IMR-90 (cell line): ENCODE results near the gene DNPH1. TPM values are rescaled to one million over a fixed set of nuclear protein-coding genes. Genes with fewer than 3 reads are reported as not detected.

Experiments
- ATAC-seq: fragments of 200-7000 bp; cut with Tn5 transposase; 2 replicates; pipeline ENCODE4 v1.9.1; 2020; ENCODE audit warnings: low read depth, mild to moderate bottlenecking, moderate library complexity
- BruUV-seq: library from RNA; stranded (reverse); fragments of 400-500 nt; replicated peaks from 2 replicates; lab custom pipeline; 2021; lab: Mats Ljungman, UMichigan
- CTCF ChIA-PET: fragments of 300-600 bp; formaldehyde crosslinking; extraction: SDS; loops from one replicate; lab custom pipeline; 2021; ENCODE audit warnings: antibody characterized with exemption; lab: Yijun Ruan, JAX
- POLR2A ChIA-PET: fragments of 300-600 bp; sonication (Branson Sonifier 250); formaldehyde crosslinking; loops from one replicate; lab custom pipeline; 2022; ENCODE audit warnings: antibody characterized with exemption; ENCODE audit not compliant: unreplicated experiment; lab: Charles Lee
- DNase-seq: peaks from one replicate; pipeline ENCODE4 v3.0.0; 2013
- H2AFZ ChIP-seq: replicated peaks from 2 replicates; pipeline ENCODE3; 2013; ENCODE audit warnings: low read length, mild to moderate bottlenecking; ENCODE audit not compliant: poor library complexity
- H2AK5ac ChIP-seq: 2 replicates; pipeline ENCODE4 v1.6.1; 2013; ENCODE audit warnings: low read depth, low read length, inconsistent platforms
- H2AK9ac ChIP-seq: replicated peaks from 2 replicates; pipeline ENCODE3; 2013; ENCODE audit warnings: mild to moderate bottlenecking, low read depth, low read length, moderate library complexity; ENCODE audit not compliant: poor library complexity
- H2BK120ac ChIP-seq: 2 replicates; pipeline ENCODE4 v1.6.1; 2013; ENCODE audit warnings: low read depth, low read length, inconsistent platforms
- H2BK15ac ChIP-seq: 3 replicates; pipeline ENCODE4 v1.6.1; 2013; ENCODE audit warnings: low read depth, low read length, inconsistent platforms
- H2BK20ac ChIP-seq: 2 replicates; pipeline ENCODE4 v1.6.1; 2013; ENCODE audit warnings: low read depth, mild to moderate bottlenecking, inconsistent platforms, low read length, moderate library complexity
- H2BK5ac ChIP-seq: 2 replicates; pipeline ENCODE4 v1.6.1; 2013; ENCODE audit warnings: mild to moderate bottlenecking, low read depth, low read length, inconsistent platforms; ENCODE audit not compliant: poor library complexity, severe bottlenecking
- H3K14ac ChIP-seq: replicated peaks from 2 replicates; pipeline ENCODE4 v1.6.1; 2013; ENCODE audit warnings: low read depth, low read length, inconsistent platforms
- H3K18ac ChIP-seq: 2 replicates; pipeline ENCODE4 v1.6.1; 2013; ENCODE audit warnings: low read depth, low read length, control low read depth
- H3K23ac ChIP-seq: 2 replicates; pipeline ENCODE4 v1.6.1; 2013; ENCODE audit warnings: low read depth, low read length, inconsistent platforms
- H3K27ac ChIP-seq: 2 replicates; pipeline ENCODE4 v1.5.1; 2013; ENCODE audit warnings: mild to moderate bottlenecking, control low read depth, low read length; ENCODE audit not compliant: insufficient read depth
- H3K27me3 ChIP-seq: 2 replicates; pipeline ENCODE4 v1.6.1; 2013; ENCODE audit warnings: low read length; ENCODE audit not compliant: control insufficient read depth, insufficient read depth
- H3K36me3 ChIP-seq: 2 replicates; pipeline ENCODE4 v1.6.1; 2013; ENCODE audit warnings: low read length, mixed read lengths; ENCODE audit not compliant: control insufficient read depth, insufficient read depth
- H3K4ac ChIP-seq: 2 replicates; pipeline ENCODE4 v1.6.1; 2013; ENCODE audit warnings: low read depth, low read length, inconsistent platforms
- H3K4me1 ChIP-seq: 2 replicates; pipeline ENCODE4 v1.6.1; 2013; ENCODE audit warnings: low read length, mixed read lengths; ENCODE audit not compliant: control insufficient read depth, insufficient read depth
- H3K4me2 ChIP-seq: 2 replicates; pipeline ENCODE4 v1.6.1; 2013; ENCODE audit warnings: low read depth, mild to moderate bottlenecking, control low read depth, low read length, moderate library complexity
- H3K4me3 ChIP-seq: 2 replicates; pipeline ENCODE4 v1.5.1; 2013; ENCODE audit warnings: low read depth, mild to moderate bottlenecking, control low read depth, low read length, moderate library complexity; ENCODE audit not compliant: insufficient read depth
- H3K56ac ChIP-seq: 2 replicates; pipeline ENCODE4 v1.6.1; 2013; ENCODE audit warnings: low read length, inconsistent platforms; ENCODE audit not compliant: insufficient read depth; ENCODE audit errors: extremely low read depth
- H3K79me1 ChIP-seq, 2 experiments: 2 replicates each; pipeline ENCODE4 v1.6.1; 2013; ENCODE audit warnings: low read length in 2 of 2, inconsistent platforms in 1 of 2, low read depth in 1 of 2
- H3K9ac ChIP-seq: 2 replicates; pipeline ENCODE4 v1.6.1; 2013; ENCODE audit warnings: low read depth, low read length, control low read depth
- H3K9me1 ChIP-seq: 2 replicates; pipeline ENCODE4 v1.6.1; 2013; ENCODE audit warnings: low read length, inconsistent platforms; ENCODE audit not compliant: insufficient read depth
- H3K9me3 ChIP-seq: 2 replicates; pipeline ENCODE4 v1.6.1; 2013; ENCODE audit warnings: low read length; ENCODE audit not compliant: control insufficient read depth, insufficient read depth
- H4K20me1 ChIP-seq: 2 replicates; pipeline ENCODE4 v1.6.1; 2013; ENCODE audit warnings: low read length, inconsistent platforms; ENCODE audit not compliant: insufficient read depth
- H4K5ac ChIP-seq: 2 replicates; pipeline ENCODE4 v1.6.1; 2013; ENCODE audit warnings: mild to moderate bottlenecking, low read depth, low read length, control low read depth
- H4K8ac ChIP-seq, 2 experiments: 2 replicates each; pipeline ENCODE4 v1.6.1; 2013; ENCODE audit warnings: low read depth in 2 of 2, low read length in 2 of 2, control low read depth in 1 of 2, inconsistent platforms in 1 of 2
- H4K91ac ChIP-seq: 2 replicates; pipeline ENCODE4 v1.6.1; 2013; ENCODE audit warnings: low read depth, low read length, inconsistent platforms; ENCODE audit not compliant: insufficient read depth
- BHLHE40 ChIP-seq: fragments of 150-350 bp; IDR thresholded peaks from 2 replicates; pipeline ENCODE4 v1.6.1; 2016; ENCODE audit warnings: mild to moderate bottlenecking, low read depth, low read length
- CEBPB ChIP-seq: IDR thresholded peaks from 2 replicates; pipeline ENCODE4 v1.6.1; 2012; ENCODE audit warnings: low read depth, low read length, improper control_type of control experiment
- CHD1 ChIP-seq: IDR thresholded peaks from 2 replicates; pipeline ENCODE4 v1.6.1; 2012; ENCODE audit warnings: low read depth, low read length, improper control_type of control experiment
- FOS ChIP-seq: fragments of 150-350 bp; IDR thresholded peaks from 2 replicates; pipeline ENCODE4 v1.6.1; 2016; ENCODE audit warnings: low read depth, low read length
- MAFK ChIP-seq: IDR thresholded peaks from 2 replicates; pipeline ENCODE4 v1.6.1; 2012; ENCODE audit warnings: low read depth, low read length, improper control_type of control experiment
- MAZ ChIP-seq: IDR thresholded peaks from 2 replicates; pipeline ENCODE4 v1.6.1; 2012; ENCODE audit warnings: low read depth, mild to moderate bottlenecking, low read length, improper control_type of control experiment, moderate library complexity, borderline replicate concordance
- MXI1 ChIP-seq: IDR thresholded peaks from 2 replicates; pipeline ENCODE4 v1.6.1; 2012; ENCODE audit warnings: low read depth, mild to moderate bottlenecking, low read length, moderate library complexity, borderline replicate concordance
- NFE2L2 ChIP-seq: fragments of 150-350 bp; IDR thresholded peaks from 2 replicates; pipeline ENCODE4 v1.6.1; 2016; ENCODE audit warnings: low read depth, mild to moderate bottlenecking, low read length
- RAD21 ChIP-seq: IDR thresholded peaks from 2 replicates; pipeline ENCODE4 v1.6.1; 2012; ENCODE audit warnings: low read length, improper control_type of control experiment
- WGBS, 2 experiments: methylation state at CpG; one replicate each; pipeline versions ENCODE4 v1.1.5 to v1.1.7; 2013; ENCODE audit warnings: missing lambda C conversion rate in 2 of 2; ENCODE audit not compliant: insufficient read length in 1 of 2; ENCODE audit errors: extremely low coverage in 2 of 2; 5-methylcytosine and 5-hydroxymethylcytosine counted together
- dilution Hi-C: fragments of 300-500 bp; cut with HindIII; formaldehyde crosslinking; loops from one replicate; pipeline ENCODE4 v1.14.3; 2018; ENCODE audit warnings: low sequenced_read_pairs; ENCODE audit not compliant: unreplicated experiment
- in situ Hi-C: fragments of 300-500 bp; cut with MboI; formaldehyde crosslinking; loops from 3 replicates; pipeline ENCODE4 v1.14.3; 2019; ENCODE audit warnings: low sequenced_read_pairs, inconsistent platforms, mixed read lengths
- intact Hi-C: fragments of 100-400 bp; cut with micrococcal nuclease; formaldehyde crosslinking; loops from 2 replicates; pipeline ENCODE4 v1.10.0; 2022
- polyA plus RNA-seq, 3 experiments: library from polyadenylated mRNA; depleted of rRNA; stranded (reverse); fragments of >200 nt; gene quantifications; 2 replicates each; pipeline ENCODE4 v1.2.3, GENCODE V29; 2012; ENCODE audit warnings: low replicate concordance in 1 of 3
- total RNA-seq: library from RNA; depleted of rRNA; stranded (reverse); fragments of >200 nt; gene quantifications from 2 replicates; pipeline ENCODE4 v1.2.3, GENCODE V29; 2012
- TF ChIP-seq, protein P1 (sequence below): fragments of 150-350 bp; IDR thresholded peaks from 2 replicates; pipeline ENCODE4 v1.6.1; 2016; ENCODE audit warnings: low read depth, mild to moderate bottlenecking, low read length, moderate library complexity, borderline replicate concordance
- TF ChIP-seq, protein P2 (sequence below): conservative IDR thresholded peaks from 2 replicates; pipeline ENCODE4 v1.5.1; 2012; ENCODE audit warnings: mild to moderate bottlenecking, low read depth, low read length, improper control_type of control experiment

Gene DNPH1
- total and polyA plus RNA-seq, 2 of the 4 experiments (the other 2 are of a cell fraction), result 19.0 to 47.8 TPM

- Histone ChIP-seq H3K4me2 (no peak overlapping the region), H3K18ac (no peak overlapping the region), H3K4ac (no peak overlapping the region), H3K27ac (no peak overlapping the region), H3K27me3 (peaks cover 61% of the 10 kb centered on the region), H4K91ac (no peak overlapping the region), H3K9me3 (peaks cover 8% of the 10 kb centered on the region), H2BK5ac (no peak overlapping the region), H3K9ac (no peak overlapping the region), H3K9me1 (no peaks in the 10 kb centered on the region), H2AK5ac (no peak overlapping the region), H2AFZ (no peak overlapping the region), H4K20me1 (no peaks in the 10 kb centered on the region), H3K4me3 (no peak overlapping the region), H2AK9ac (no peak overlapping the region), H4K5ac (no peak overlapping the region), H2BK15ac (no peak overlapping the region), H2BK20ac (no peak overlapping the region), H3K23ac (no peak overlapping the region), H4K8ac (no peak overlapping the region), H3K14ac (no peak overlapping the region), H3K36me3 (no peaks in the 10 kb centered on the region), H2BK120ac (no peak overlapping the region), H3K79me1 (no peaks in the 10 kb centered on the region), H3K56ac (no peak overlapping the region), H3K4me1 (no peaks in the 10 kb centered on the region)
- dilution Hi-C loops, result no loop called here
- ChIA-PET POLR2A (no interaction called here), CTCF (interaction anchor here (2.1 kb wide), 1 partner anchor 12 kb away, joined by 5 read pairs; the partner anchor contains the start of gene DNPH1)
- no CpG with 5 or more reads among the region's 1 CpG for WGBS, 2 experiments
- in situ Hi-C loops, result no loop called here
- no peak for DNase-seq
- ATAC-seq, result no peak
- TF ChIP-seq MAFK (no peak), CEBPB (no peak), FOS (no peak), CHD1 (no peak), MAZ (no peak), BHLHE40 (no peak), MXI1 (no peak), RAD21 (no peak), NFE2L2 (no peak)
- TF ChIP-seq, protein P1, sequence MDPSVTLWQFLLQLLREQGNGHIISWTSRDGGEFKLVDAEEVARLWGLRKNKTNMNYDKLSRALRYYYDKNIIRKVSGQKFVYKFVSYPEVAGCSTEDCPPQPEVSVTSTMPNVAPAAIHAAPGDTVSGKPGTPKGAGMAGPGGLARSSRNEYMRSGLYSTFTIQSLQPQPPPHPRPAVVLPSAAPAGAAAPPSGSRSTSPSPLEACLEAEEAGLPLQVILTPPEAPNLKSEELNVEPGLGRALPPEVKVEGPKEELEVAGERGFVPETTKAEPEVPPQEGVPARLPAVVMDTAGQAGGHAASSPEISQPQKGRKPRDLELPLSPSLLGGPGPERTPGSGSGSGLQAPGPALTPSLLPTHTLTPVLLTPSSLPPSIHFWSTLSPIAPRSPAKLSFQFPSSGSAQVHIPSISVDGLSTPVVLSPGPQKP, result no peak
- TF ChIP-seq, protein P2, sequence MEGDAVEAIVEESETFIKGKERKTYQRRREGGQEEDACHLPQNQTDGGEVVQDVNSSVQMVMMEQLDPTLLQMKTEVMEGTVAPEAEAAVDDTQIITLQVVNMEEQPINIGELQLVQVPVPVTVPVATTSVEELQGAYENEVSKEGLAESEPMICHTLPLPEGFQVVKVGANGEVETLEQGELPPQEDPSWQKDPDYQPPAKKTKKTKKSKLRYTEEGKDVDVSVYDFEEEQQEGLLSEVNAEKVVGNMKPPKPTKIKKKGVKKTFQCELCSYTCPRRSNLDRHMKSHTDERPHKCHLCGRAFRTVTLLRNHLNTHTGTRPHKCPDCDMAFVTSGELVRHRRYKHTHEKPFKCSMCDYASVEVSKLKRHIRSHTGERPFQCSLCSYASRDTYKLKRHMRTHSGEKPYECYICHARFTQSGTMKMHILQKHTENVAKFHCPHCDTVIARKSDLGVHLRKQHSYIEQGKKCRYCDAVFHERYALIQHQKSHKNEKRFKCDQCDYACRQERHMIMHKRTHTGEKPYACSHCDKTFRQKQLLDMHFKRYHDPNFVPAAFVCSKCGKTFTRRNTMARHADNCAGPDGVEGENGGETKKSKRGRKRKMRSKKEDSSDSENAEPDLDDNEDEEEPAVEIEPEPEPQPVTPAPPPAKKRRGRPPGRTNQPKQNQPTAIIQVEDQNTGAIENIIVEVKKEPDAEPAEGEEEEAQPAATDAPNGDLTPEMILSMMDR, result no peak
- no TSS peak for BruUV-seq
- intact Hi-C loops, result no loop called here
Measured at GRCh38 chr6:43240950-43241349, 11.7 kb upstream of the DNPH1 start.
